Kidney (tissue), 14 donors: ENCODE results near the gene SACM1L. TPM values are rescaled to one million over a fixed set of nuclear protein-coding genes. Genes with fewer than 3 reads are reported as not detected.

Source experiments
- DNase-seq, 5 donors: peaks; one replicate each; pipeline ENCODE4 v3.0.0-alpha.2; 2013 to 2020
- FAIRE-seq: peaks from 2 replicates; lab custom pipeline; 2012; peaks lifted over from hg19 to GRCh38; lab: Jason Lieb, UNC
- H3K27ac ChIP-seq, 2 donors: one replicate each; pipeline ENCODE4 v1.7.0; 2013; ENCODE audit warnings: low read depth in 2 of 2, low read length in 2 of 2, inconsistent platforms in 1 of 2
- H3K27me3 ChIP-seq: one replicate; pipeline ENCODE4 v1.7.1; 2013; ENCODE audit warnings: low read length, inconsistent platforms; ENCODE audit not compliant: control insufficient read depth, insufficient read depth
- H3K36me3 ChIP-seq, 3 donors: one replicate each; pipeline versions ENCODE4 v1.7.0 to v1.7.1; 2013; ENCODE audit warnings: low read length in 3 of 3, control low read depth in 1 of 3, inconsistent platforms in 1 of 3; ENCODE audit not compliant: insufficient read depth in 3 of 3, control insufficient read depth in 2 of 3
- H3K4me1 ChIP-seq, 3 donors: one replicate each; pipeline versions ENCODE4 v1.7.0 to v1.7.1; 2013; ENCODE audit warnings: low read length in 3 of 3, inconsistent platforms in 1 of 3, low read depth in 1 of 3; ENCODE audit not compliant: control insufficient read depth in 2 of 3, insufficient read depth in 2 of 3
- H3K4me3 ChIP-seq, 3 donors: one replicate each; pipeline versions ENCODE4 v1.7.0 to v1.8.1; 2013; ENCODE audit warnings: low read length in 3 of 3, control low read depth in 1 of 3, inconsistent platforms in 1 of 3
- H3K9ac ChIP-seq, 3 donors: one replicate each; pipeline versions ENCODE4 v1.7.0 to v1.7.1; 2013; ENCODE audit warnings: low read length in 3 of 3, control low read depth in 1 of 3, inconsistent platforms in 1 of 3
- H3K9me3 ChIP-seq, 3 donors: one replicate each; pipeline versions ENCODE4 v1.7.0 to v1.7.1; 2013; ENCODE audit warnings: low read length in 3 of 3, control low read depth in 1 of 3, inconsistent platforms in 1 of 3; ENCODE audit not compliant: control insufficient read depth in 2 of 3, insufficient read depth in 1 of 3
- intact Hi-C: fragments of 100-400 bp; cut with DNase I; formaldehyde crosslinking; loops from one replicate; pipeline ENCODE4 v1.11.1; 2022
- polyA plus RNA-seq: library from polyadenylated mRNA; stranded (reverse); fragments of 350-450 nt; fragmentation: Illumina TruSeq; extraction: RNeasy Lipid Tissue Mini Kit (QIAGEN cat#74804); gene quantifications from one replicate; pipeline ENCODE4 v1.2.3, GENCODE V29; 2014; ENCODE audit warnings: low read depth, low replicate concordance; ENCODE audit not compliant: insufficient read depth
- total RNA-seq: library from RNA; stranded (reverse); fragmentation: NEBNext Ultra II Directional; extraction: Animal tissue kit (Norgen Biotek cat#: 25700); gene quantifications from one replicate; pipeline ENCODE4 v1.2.1, GENCODE V29; 2021
- TF ChIP-seq, protein P1 (sequence below): IDR thresholded peaks from 3 replicates; pipeline ENCODE4 v1.5.1; 2012; ENCODE audit warnings: mild to moderate bottlenecking, moderate library complexity, borderline replicate concordance; ENCODE audit not compliant: insufficient read depth; ENCODE audit errors: extremely low read depth
- donor health status: control.
- donor health status: control.
- donor health status: control.
- donor health status: control.
- donor health status: control.
- donor health status: DM: yes; HTN: yes; CAD: no.
- donor health status: Normal renal cell carcinoma (clear cell type).

SACM1L gene
- total and polyA plus RNA-seq, 2 donors from 2014 or later, result 27.1 to 53.1 TPM

DNA sequence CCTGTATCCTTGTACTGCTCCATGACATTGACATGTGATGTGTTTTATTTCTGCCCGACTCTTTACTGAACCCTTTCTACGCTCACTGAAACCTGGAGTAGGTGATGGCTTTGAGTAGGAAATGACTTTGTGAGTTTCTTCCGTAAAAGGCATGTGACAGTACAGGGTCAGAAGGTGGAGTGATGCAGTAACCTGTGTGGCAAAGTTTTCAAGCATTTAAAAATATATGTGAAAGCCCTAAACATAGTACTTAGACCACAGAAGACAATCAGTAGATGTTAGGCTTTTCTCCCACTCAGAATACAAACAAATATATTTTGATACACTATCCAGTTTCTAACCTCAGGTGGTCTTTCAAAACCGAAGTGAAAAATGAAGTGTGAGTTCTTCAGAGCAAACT is 31.3 kb upstream of the SACM1L start:
- FAIRE-seq (no peak), DNase-seq (no peak)
- Histone ChIP-seq H3K36me3 (no peaks in the 10 kb centered on the region), H3K9ac (no peak overlapping the region), H3K27me3 (no peaks in the 10 kb centered on the region), H3K27ac (no peak overlapping the region), H3K9me3 (no peaks in the 10 kb centered on the region), H3K4me1 (no peaks in the 10 kb centered on the region), H3K4me3 (no peak overlapping the region)
- intact Hi-C loops, result loop anchor here (5.0 to 10.0 kb wide), 2 partner anchors 63 to 146 kb away; partner anchors contain the start of gene LIMD1
- TF ChIP-seq, protein P1, sequence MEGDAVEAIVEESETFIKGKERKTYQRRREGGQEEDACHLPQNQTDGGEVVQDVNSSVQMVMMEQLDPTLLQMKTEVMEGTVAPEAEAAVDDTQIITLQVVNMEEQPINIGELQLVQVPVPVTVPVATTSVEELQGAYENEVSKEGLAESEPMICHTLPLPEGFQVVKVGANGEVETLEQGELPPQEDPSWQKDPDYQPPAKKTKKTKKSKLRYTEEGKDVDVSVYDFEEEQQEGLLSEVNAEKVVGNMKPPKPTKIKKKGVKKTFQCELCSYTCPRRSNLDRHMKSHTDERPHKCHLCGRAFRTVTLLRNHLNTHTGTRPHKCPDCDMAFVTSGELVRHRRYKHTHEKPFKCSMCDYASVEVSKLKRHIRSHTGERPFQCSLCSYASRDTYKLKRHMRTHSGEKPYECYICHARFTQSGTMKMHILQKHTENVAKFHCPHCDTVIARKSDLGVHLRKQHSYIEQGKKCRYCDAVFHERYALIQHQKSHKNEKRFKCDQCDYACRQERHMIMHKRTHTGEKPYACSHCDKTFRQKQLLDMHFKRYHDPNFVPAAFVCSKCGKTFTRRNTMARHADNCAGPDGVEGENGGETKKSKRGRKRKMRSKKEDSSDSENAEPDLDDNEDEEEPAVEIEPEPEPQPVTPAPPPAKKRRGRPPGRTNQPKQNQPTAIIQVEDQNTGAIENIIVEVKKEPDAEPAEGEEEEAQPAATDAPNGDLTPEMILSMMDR, result no peak

DNA sequence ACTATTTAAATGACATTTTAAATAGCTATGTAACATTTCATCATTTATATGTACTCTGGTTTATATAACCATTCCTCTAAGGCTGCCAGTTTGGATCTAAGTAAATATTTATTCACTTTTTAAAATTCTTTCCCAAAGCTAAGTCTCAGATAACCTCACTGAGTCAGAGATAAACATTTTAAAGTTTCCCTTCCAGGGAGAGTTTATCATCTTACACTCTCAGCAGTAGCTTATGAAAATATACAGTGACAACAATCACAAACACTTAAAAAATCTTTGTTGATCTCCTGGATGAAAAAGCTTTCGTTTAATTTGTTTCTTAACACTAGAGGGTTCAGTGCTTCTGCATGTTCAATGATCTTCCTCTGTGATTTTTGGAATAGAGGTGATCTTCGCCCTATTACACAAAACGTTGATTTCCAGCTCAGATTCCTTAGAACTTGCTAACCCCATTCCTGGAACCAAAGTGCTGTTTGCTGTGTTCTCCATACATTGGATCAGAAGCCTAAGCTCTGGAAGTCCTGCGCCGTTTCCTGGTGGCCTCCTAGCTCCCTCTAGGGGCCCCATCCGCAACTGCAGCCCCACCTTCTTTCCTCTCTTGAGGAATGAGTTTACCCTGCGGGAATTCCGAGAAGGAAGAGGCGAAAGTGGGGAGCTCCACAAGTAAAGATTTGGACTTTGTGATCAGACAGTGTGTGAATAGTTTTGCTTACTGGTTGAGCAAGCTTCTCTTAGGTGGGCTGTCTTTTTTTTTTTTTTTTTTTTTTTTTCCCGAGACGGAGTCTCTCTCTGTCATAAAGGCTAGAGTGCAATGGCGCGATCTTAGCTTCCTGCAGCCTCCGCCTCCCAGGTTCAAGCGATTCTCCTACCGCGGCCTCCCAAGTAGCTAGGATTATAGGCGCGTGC is 29.3 kb upstream of the SACM1L start:
- no peaks in the 10 kb centered on the region for H3K4me1 ChIP-seq
- intact Hi-C loops, result loop anchor here (5.0 to 10.0 kb wide), 2 partner anchors 65 to 148 kb away; partner anchors contain the start of gene LIMD1
- no peak overlapping the region for H3K4me3 ChIP-seq
- H3K9ac ChIP-seq, result no peak overlapping the region
- no peaks in the 10 kb centered on the region for H3K27me3 ChIP-seq
- H3K27ac ChIP-seq, result no peak overlapping the region
- FAIRE-seq (no peak), DNase-seq (peak in 4 of 5 donors; percentile 58 to 74 (median 66))
- no peaks in the 10 kb centered on the region for H3K9me3 ChIP-seq
- H3K36me3 ChIP-seq, result no peaks in the 10 kb centered on the region
- TF ChIP-seq, protein P1, result peak; percentile 83

DNA sequence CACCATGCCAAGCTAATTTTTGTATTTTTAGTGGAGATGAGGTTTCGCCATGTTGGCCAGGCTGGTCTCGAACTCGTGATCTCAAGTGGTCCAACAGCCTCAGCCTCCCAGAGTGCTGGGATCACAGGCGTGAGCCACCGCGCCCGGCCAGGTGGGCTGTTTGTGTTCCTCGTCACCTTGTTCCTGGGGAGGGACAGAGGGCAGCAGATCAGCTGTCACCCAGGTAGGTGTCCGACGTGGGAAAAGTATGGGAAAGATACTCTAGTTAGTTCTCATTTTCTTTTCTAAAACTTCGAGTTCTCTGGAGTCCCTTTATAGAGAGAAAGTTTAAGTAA is 28.7 kb upstream of the SACM1L start:
- Histone ChIP-seq H3K4me3 (no peak overlapping the region), H3K36me3 (no peaks in the 10 kb centered on the region), H3K4me1 (peaks cover 0 to 2% (median 0%) of the 10 kb centered on the region in 3 donors), H3K9me3 (no peaks in the 10 kb centered on the region), H3K9ac (no peak overlapping the region), H3K27ac (no peak overlapping the region), H3K27me3 (no peaks in the 10 kb centered on the region)
- intact Hi-C loops, result no loop called here
- FAIRE-seq (no peak), DNase-seq (no peak)
- TF ChIP-seq, protein P1, result no peak
